HG03196 (cell line): Measurements from ENCODE around the gene SYTL4.
"Not testable (repeated sequence)": the region's sequence is repeated elsewhere in the genome, so short reads cannot be mapped to it uniquely, and the experiment has no call there.

ENCODE experiments used
- ATAC-seq: cut with Tn5 transposase; IDR thresholded peaks from one replicate; pipeline ENCODE4 v1.9.1; 2021; ENCODE audit not compliant: unreplicated experiment

Gene SYTL4

DNA sequence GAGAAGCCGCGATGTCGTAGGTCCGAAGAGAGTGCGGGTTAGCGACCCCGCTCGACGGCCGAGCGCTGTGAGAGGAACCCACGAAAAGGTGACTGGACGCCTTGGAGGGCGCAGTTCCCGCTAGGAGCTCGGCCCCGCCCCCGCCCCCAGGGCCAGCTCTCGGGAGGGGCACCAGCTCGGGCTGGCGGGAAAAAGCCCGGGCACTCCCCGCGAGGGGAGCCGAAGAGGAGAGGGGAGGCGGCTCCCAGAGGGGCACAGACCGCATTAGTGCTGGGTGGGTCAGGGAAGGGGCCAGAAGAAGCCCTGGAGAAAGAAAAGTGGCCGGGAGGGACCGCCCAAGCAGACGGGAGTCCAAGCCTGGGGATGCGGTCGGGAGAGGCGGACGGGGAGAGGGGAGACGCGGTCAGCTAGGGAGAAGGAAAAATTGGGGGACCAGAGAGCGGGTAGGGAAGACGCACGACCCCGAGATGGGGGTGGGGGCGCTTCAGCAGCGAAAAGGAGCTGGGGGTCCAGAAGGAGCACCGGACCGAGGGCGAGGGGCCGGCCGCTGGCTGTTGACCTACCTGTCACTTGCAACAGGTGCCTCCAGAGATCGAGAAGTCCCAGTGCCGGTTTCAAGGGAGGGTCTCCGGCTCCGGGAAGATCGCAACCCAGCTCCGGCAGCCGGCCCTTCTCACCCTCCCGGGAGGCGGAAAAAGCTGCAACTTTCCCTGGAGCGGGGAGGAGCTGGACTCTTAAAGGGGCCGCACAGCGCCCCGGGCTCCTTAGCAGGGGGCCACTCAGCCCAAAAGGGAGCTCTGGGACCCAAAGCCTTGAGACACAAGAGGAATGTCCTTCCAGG is at the start of gene SYTL4:
TSS of gene SYTL4 (minus strand) at position 681 of the 841 bp plus-strand sequence. CDS start 30,084 bp downstream, outside the sequence.
- no peak for ATAC-seq

DNA sequence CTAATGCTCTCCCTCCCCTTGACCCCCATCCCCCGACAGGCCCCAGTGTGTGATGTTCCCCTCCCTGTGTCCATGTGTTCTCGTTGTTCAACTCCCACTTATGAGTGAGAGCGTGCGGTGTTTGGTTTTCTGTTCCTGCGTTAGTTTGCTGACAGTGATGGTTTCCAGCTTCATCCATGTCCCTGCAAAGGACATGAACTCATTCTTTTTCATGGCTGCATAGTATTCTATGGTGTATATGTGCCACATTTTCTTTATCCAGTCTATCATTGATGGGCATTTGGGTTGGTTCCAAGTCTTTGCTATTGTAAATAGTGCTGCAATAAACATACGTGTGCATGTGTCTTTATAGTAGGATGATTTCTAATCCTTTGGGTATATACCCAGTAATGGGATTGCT is 37.5 kb upstream of the SYTL4 start:
- not testable (repeated sequence) for ATAC-seq

DNA sequence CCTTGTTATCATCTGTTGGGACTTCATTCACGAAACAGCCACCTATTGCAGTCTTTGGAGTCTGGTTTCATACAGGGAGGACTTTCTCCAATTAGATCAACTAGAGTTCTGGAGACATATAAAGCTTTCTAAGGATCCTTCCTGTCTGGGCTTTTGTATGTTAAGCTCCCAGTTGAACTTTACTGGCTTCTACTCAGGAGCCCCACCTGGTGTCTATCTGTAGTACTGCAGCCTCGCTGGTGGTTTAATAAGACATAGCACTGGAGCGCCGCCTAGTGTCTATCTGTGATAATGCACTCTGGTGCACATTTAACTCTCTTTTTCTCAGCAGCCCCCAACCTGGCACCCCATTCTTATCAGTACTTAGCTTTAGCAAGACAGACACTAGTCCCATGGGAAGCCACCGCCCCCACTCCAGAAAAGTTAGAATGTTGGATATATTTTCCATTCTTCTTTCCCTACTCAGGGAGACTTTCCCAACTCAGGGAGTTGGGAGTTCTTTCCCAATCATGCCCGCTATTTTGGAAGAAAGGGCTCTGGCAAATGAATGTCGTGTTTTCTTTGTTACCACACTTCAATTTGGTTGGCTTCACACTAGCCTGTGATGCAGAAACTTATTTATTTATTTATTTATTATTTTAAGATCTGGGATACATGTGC is 36.9 kb upstream of the SYTL4 start:
- no peak for ATAC-seq

DNA sequence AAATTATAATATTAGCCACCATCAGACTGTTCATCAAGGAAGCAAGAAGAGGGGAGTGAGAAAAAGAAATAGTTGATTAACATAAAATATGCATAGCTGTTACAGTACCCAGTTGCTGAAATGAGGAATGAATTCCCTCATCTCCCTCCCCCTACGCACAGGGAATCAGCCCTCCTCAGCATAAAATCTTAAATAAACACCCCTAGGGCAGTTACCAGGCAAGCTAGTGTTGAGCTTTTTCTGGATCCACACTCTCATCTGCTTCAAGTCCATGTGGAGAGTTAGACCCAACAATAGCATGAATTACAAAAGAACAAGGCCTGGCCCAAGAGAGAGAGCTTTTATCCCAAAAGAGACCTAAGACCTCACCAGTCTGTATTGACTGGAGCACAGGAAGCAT is 19.0 kb upstream of the SYTL4 start:
- ATAC-seq, result no peak

DNA sequence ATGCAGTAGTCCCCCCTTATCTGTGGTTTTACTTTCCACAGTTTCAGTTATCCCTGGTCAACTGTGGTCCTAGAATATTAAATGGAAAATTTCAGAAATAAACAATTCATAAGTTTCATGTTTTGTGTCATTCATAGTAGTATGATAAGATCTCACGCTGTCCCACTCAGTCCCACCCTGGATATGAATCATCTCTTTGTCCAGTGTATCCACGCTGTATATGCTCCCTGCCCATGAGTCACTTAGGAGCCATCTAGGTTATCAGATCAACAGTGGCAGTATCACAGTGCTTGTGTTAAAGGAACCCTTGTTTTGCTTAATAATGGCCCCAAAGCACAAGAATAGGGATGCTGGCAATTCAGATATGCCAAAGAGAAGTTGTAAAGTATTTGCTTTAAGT is 16.2 kb upstream of the SYTL4 start:
- no peak for ATAC-seq

DNA sequence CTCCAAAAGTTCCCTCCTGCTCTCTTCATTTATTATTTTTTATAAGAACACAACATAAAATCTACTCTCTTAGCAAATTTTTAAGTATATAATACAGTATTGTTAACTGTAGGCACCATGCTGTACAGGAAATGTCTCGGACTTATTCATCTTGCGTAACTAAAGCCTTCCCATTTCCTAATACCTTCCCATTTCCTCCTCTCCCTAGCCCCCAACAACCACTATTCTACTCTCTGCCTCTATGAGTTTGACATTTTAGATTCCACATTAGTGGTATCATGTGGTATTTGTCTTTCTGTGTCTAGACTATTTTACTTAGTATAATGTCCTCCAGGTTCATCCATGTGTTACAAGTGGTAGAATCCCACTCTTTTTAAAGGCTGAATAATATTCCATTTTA is 15.8 kb upstream of the SYTL4 start:
- ATAC-seq, result no peak

DNA sequence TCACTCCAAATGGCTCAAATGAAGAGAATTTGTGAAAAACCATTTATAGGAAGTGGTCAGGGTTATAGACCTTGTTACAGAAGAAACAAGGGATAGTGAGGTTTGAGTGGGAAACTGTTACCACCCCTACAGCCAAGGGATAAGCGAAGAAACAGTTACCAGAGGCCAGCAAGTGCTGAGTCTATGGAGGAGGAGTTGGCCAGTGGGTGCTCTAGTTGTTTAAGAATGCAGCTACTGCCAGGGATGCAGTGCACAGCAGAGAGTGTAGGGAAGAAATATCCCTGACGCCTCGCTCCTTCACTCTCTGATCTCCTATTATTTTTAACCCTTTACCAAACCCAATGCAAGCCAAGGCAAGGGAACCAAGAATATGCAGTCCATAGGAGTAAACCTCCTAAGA is 15.2 kb upstream of the SYTL4 start:
- no peak for ATAC-seq

DNA sequence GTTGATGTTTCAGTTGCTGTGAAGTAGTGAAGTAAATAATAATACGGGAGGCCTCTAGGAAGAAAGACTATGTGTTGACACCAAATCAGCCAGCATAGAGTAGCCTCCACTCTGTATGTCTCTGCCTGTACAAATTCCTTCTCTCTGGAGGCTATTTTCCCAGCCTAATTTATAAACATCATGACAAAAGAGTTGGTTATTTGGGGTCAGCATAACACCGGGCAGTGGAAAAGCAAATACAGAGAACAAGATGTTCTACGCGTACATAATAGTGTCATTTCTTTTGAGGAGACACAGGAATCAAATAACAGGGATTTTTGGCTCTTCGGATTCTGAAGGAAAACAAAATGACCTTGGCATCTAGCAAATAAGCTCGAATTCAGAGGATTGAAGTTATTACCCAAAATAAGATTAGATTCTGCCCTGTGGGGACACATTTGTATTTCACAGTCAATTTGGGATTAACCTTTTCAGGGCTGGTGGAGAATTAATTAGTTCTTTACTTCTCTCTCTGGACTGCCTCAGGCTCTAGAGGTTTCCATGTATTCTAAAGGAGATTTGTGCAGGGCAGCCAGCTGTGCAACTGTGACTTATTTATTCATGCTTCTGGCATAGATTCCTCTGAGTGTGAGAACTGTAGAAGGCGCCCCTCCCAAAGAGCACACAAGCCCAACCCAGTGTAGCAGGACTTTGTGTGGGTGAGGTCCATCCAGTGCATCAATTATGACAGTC is 14.1 kb upstream of the SYTL4 start:
- no peak for ATAC-seq

DNA sequence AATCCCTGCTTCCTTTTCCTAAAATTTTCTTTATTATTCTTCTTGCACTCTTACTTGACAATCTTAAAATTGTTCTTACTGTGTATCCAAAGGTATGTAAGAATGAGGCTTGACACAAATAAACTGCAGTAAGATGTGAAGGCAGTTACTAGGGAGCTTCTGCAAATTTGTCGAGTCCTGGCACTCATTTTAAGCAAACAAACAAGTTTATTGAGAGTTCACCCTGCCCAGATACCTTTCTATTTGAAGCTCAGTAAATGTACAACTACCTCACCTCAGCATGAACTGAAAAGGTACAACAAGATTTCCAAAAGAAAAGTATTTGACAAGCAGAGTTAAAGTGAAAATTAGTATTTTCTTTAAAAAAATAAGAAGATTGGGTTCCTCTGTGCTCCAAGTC is 13.3 kb upstream of the SYTL4 start:
- no peak for ATAC-seq

DNA sequence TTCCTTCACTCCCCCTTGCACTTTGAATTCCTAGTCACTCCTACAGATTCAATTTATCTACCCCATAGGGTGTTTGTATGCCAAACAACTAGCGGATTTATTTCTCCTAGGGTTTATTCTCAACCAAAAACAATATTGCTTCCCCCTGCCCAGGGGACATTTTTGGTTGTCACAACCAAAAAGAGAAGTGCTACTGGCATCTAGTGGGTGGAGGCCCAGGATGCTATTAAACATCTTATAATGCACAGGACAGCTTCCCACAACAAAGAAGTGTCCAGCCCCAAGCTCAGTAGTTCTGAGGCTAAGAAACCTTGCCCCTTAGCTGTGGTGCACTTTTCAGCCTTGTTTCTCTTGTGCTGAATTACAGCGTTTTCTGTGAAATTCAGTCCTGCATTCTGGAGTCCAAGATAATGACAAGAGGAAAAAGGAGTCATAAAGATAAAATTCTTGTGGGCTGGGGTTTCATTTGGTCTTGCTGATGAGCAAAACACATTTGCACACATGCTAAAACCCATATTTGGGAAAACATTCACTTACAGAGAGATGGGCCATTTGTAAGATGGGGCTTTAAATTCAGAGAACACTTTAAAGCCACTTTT is 11.2 kb upstream of the SYTL4 start:
- ATAC-seq, result no peak

DNA sequence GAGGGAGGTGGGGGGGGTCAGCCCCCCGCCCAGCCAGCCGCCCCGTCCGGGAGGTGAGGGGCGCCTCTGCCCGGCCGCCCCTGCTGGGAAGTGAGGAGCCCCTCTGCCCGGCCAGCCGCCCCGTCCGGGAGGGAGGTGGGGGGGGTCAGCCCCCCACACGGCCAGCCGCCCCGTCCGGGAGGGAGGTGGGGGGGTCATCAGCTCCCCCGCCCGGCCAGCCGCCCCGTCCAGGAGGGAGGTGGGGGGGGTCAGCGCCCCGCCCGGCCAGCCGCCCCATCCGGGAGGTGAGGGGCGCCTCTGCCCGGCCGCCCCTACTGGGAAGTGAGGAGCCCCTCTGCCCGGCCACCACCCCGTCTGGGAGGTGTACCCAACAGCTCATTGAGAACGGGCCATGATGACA is 7.9 kb downstream of the SYTL4 start:
- not testable (repeated sequence) for ATAC-seq

DNA sequence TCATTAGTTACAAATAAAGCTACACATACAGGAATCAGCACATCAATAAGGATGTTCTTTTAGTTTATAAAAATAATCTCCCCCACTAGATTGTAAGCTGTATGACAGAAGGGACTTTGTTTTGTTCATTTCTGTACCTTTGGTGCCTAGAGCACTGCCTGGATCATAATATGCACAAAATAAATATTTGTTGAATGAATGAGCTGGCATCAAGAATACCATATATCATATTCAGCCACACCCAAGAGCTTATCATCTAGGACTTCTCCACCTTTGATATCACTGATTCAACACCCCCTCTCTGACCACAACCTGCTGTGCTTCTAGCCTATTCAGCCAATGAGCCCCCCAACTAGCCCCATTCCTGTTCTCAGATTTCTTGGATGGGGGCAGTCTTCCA is 10.6 kb downstream of the SYTL4 start:
- no peak for ATAC-seq

DNA sequence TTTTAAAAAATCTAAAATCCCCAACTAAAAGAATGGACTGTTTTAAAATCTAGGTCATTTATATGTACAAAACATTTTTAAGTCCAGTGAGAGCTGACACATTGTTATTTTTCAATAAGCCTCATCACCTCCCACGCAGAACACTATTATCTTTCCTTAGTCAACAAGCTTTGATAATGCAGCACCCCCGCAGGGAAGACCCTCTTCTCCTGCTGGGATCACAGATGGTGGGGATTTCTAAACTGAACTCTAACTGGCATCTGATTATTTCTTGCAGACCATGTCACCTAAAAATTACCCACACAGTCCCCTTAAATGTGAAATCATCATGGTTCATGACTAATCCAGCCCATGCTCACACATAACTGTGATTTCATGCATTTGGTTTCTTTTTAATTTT is 11.6 kb downstream of the SYTL4 start:
- no peak for ATAC-seq

DNA sequence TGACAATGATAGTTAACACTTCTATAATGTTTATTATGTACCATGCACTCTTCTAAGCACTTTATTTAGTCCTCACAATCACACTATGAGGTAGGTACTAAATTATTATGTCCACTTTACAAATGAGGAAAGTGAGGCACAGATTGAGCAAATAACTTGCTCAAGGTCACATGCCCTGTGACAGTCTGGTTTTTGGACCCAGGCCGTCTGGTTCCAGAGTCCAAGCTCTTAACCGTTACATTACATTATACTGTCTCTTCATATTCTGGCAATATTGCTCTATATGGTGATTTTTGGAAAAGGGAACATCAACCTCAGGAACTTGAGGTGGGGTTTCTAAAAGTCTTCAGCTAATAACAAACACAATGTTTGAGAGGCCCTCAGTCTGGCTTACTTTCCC is 12.8 kb downstream of the SYTL4 start:
- no peak for ATAC-seq

DNA sequence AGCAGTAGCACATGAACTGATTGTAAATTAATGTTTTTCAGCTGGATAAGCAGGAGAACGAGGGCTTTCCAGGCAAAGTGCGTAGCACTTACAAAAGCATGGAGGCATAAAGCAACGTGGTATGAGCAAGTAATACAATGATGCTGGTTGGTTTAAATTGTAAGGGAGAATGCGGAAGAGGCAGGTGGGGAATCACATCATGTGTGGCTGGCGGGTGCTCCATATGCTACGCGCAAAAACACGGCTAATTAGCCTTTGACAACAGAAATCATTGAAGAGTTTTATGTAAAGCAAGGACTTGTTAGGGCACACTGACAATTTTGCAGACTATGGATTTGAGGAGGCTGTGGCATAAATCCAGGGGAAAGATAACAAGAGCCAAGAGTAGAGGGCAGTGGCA is 14.6 kb downstream of the SYTL4 start:
- ATAC-seq, result no peak

DNA sequence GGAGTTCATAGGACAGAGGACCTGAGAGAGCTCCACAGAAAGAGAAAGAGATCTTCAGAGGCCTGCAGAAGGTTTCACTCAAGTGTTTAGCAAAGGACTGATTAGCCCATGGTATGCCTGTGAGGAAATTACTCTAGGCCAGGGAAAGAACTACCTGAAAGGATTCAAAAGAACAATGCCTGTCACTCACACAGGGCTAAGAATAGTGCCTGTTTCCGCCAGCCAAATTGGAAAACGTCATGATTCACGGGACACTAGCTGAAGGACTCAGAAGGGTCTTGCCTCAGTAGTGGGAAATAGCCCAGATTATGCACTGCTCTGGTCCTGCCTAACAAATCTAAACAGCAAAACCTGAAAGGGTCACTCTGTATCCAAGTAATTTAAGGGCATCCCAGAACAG is 21.1 kb downstream of the SYTL4 start:
- no peak for ATAC-seq

DNA sequence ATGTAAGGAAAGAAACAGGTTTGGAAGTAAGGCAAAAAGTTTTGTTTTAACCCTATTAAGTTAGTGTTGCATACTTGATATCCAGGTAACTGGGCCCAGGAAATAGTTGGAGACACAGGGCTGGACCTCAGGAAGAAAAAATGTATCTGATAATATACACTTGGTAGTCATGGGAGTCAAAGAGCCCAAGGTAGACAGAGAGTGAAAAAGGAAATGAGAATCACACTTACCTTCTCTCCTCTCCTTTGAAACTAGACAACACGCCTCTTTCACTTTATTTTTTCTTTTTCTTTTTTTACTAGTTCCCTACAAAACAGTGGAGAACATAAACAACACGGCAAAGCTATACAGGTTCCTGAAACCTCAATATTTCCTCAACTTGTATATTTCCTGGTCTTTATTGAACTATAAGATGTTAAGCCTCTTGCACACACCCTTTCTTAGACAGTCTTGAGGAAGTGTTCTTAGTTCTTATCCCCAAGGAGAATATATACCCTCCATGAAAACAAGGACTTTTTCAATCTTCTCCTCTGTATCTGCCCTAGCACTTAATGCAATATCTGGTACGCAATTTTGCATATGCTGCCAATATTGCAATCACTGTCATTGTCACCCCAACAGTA is 27.2 kb downstream of the SYTL4 start:
- no peak for ATAC-seq

DNA sequence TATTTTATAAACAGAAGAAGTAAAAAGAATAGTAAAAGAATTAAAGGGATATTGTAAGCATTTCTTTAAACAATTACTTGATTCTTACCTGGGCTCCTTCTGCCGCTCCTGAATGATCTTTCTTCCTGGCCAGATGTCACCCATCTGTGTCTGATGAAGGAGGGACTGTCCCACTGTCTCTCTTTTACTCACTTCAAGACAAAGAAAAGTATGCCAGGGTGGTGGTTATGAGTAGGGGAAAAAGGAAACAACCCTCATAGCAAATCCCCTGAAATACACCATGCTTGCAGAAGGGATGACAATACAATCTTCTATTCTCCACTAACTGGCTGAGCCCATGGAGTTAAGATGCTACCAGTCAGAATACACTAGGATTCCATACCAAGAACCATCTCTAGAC is 31.1 kb downstream of the SYTL4 start:
- no peak for ATAC-seq

DNA sequence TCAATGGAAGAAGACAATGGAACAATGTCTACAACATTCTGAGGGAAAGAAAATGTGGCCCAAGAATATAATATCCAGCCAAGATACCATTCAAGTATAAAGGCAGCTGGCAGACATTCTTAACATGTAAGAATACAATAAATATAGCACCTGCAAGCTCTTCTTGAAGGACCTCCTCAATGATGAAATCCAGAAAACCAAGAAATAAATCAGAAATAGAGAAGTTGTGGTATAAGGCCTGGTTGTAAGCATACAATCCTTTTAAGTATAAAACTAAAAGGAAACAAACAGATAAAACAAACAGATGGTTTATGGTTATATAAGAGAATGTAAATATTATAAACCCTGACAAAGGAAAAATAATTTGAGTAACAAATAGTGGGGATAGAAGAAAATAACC is 33.4 kb downstream of the SYTL4 start:
- ATAC-seq, result no peak

DNA sequence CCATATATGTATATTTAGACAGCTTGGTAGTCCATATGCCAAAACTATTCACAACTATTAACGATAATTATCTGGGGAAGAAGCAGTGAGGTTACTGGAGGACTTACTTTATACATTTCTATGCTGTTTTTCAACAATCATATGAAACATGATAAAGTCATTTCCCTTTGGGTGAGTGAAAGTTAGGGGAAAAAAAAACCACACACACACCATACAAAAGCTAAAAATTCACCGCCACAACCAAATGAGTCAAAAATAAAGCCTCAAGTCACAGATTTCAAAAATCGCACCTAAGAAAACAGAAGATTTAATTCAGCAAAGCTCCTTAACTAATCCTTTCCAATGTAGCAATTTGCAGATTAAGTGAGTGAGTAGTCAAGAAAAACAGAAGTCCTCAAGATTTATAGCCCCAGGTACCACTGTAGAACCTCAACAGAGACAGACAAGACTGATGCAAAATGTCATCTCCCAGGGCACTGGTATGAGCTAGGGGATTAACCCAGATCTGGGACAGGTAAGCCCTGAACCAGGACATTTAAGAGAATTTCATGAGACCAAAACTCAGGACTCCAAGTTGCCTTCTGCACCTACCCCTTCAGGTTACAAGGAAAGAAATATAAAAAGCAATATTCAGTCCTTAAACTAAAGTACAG is 35.1 kb downstream of the SYTL4 start:
- ATAC-seq, result no peak

DNA sequence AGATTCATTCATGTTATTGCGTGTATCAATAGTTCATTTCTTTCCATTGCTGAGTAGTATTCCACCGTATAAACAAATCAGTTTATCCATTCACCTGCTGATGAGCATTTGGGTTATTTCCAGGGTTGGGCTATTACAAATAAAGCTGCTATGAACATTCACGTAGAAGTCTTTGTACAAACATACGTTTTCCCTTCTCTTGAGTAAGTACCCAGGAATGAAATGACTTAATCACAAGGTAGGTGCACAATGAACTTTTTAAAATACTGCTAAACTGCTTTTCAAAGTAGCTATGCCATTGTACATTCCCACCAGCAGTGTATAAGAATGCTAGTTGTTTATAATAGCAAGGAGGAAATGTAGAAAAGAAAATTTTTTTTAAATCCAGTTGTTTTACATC is 35.9 kb downstream of the SYTL4 start:
- ATAC-seq, result no peak
